ENCODE measurements around the gene THEM5.

DNA sequence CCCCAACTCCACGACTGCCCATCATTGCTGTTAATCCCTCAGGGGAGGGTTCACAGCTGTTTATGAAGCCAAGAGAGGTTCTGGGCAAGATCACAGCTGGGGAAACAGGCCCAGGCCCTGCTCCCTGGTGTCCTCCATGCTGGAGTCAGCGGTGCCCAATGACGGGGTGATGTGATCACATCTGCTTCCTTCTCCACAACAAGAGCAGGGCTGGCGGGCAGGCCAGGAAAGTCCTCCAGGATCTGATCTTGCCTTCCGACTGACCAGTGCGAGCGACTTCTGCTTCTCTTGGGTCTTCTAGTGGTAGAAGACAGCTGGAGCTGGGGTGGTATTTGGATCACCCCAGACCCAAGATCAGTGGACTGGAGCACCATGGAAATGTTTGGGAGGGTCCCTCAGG is 47.3 kb downstream of the THEM5 start:
- TF ChIP-seq, protein P1, sequence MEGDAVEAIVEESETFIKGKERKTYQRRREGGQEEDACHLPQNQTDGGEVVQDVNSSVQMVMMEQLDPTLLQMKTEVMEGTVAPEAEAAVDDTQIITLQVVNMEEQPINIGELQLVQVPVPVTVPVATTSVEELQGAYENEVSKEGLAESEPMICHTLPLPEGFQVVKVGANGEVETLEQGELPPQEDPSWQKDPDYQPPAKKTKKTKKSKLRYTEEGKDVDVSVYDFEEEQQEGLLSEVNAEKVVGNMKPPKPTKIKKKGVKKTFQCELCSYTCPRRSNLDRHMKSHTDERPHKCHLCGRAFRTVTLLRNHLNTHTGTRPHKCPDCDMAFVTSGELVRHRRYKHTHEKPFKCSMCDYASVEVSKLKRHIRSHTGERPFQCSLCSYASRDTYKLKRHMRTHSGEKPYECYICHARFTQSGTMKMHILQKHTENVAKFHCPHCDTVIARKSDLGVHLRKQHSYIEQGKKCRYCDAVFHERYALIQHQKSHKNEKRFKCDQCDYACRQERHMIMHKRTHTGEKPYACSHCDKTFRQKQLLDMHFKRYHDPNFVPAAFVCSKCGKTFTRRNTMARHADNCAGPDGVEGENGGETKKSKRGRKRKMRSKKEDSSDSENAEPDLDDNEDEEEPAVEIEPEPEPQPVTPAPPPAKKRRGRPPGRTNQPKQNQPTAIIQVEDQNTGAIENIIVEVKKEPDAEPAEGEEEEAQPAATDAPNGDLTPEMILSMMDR (IDR thresholded peaks at IDR 0.05 in 2 of 3, conservative IDR thresholded peaks at IDR 0.05 in 1 of 3; ENCODE audit: borderline replicate concordance in 1 of 3, insufficient read depth in 1 of 3, low read depth in 2 of 3, low read length in 2 of 3) = no peak
- TF ChIP-seq EZH2 (IDR thresholded peaks at IDR 0.05) = no peak
- TF ChIP-seq EGR1 (IDR thresholded peaks at IDR 0.05; ENCODE audit: low read depth) = no peak
- no peak for TF ChIP-seq POLR2A (IDR thresholded peaks at IDR 0.05; ENCODE audit: borderline replicate concordance, extremely low read depth, insufficient read depth, insufficient read length)
- no peak for TF ChIP-seq JUND (IDR thresholded peaks at IDR 0.05)
- TF ChIP-seq SIN3A (IDR thresholded peaks at IDR 0.05; ENCODE audit: low read depth) = no peak
- TF ChIP-seq POLR2AphosphoS5 (IDR thresholded peaks at IDR 0.05; ENCODE audit: low read depth, low read length) = no peak
- TF ChIP-seq EZH2phosphoT487 (IDR thresholded peaks at IDR 0.05; ENCODE audit: borderline replicate concordance) = no peak
- TF ChIP-seq, protein P2, sequence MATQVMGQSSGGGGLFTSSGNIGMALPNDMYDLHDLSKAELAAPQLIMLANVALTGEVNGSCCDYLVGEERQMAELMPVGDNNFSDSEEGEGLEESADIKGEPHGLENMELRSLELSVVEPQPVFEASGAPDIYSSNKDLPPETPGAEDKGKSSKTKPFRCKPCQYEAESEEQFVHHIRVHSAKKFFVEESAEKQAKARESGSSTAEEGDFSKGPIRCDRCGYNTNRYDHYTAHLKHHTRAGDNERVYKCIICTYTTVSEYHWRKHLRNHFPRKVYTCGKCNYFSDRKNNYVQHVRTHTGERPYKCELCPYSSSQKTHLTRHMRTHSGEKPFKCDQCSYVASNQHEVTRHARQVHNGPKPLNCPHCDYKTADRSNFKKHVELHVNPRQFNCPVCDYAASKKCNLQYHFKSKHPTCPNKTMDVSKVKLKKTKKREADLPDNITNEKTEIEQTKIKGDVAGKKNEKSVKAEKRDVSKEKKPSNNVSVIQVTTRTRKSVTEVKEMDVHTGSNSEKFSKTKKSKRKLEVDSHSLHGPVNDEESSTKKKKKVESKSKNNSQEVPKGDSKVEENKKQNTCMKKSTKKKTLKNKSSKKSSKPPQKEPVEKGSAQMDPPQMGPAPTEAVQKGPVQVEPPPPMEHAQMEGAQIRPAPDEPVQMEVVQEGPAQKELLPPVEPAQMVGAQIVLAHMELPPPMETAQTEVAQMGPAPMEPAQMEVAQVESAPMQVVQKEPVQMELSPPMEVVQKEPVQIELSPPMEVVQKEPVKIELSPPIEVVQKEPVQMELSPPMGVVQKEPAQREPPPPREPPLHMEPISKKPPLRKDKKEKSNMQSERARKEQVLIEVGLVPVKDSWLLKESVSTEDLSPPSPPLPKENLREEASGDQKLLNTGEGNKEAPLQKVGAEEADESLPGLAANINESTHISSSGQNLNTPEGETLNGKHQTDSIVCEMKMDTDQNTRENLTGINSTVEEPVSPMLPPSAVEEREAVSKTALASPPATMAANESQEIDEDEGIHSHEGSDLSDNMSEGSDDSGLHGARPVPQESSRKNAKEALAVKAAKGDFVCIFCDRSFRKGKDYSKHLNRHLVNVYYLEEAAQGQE (IDR thresholded peaks at IDR 0.05; ENCODE audit: low read depth) = no peak
- TF ChIP-seq, protein P3, sequence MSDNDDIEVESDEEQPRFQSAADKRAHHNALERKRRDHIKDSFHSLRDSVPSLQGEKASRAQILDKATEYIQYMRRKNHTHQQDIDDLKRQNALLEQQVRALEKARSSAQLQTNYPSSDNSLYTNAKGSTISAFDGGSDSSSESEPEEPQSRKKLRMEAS (IDR thresholded peaks at IDR 0.05) = no peak
- TF ChIP-seq ZNF274 (IDR thresholded peaks at IDR 0.05; ENCODE audit: low read depth, low read length) = no peak
- TF ChIP-seq, protein P4, sequence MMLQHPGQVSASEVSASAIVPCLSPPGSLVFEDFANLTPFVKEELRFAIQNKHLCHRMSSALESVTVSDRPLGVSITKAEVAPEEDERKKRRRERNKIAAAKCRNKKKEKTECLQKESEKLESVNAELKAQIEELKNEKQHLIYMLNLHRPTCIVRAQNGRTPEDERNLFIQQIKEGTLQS (IDR thresholded peaks at IDR 0.05) = no peak
- no peak for TF ChIP-seq FOSL1 (IDR thresholded peaks at IDR 0.05; ENCODE audit: low read depth)
- TF ChIP-seq YY1 (IDR thresholded peaks at IDR 0.05; ENCODE audit: extremely low read depth, insufficient replicate concordance, low read depth, low read length) = no peak
